ENCODE results near the gene ARRB1. TPM values are rescaled to one million over a fixed set of nuclear protein-coding genes. Genes with fewer than 3 reads are reported as not detected.

Gene ARRB1
- total RNA-seq, 4 donors from 2014 or later: 15.7 to 44.7 (median 27.7) TPM

- no peak overlapping the region for H3K4me3 ChIP-seq (replicated peaks in 1 of 3)
- H3K36me3 ChIP-seq: no peaks in the 10 kb centered on the region
- no peaks in the 10 kb centered on the region for H3K4me1 ChIP-seq
- no peaks in the 10 kb centered on the region for H3K9me3 ChIP-seq
- intact Hi-C loops (cut with DNase I): no loop called here
- no peak overlapping the region for H3K27ac ChIP-seq
- 88 to 93% methylated on average over 4 of the region's 4 CpGs for WGBS, 2 donors
- no peaks in the 10 kb centered on the region for H3K27me3 ChIP-seq
- DNase-seq: no peak
- TF ChIP-seq POLR2A (IDR thresholded peaks at IDR 0.05) (no peak), CTCF (IDR thresholded peaks at IDR 0.05) (no peak)
Measured at GRCh38 chr11:75262436-75262835, 89.0 kb downstream of the ARRB1 start.

- WGBS, 2 donors: 74 to 92% methylated on average over 3 to 6 of the region's 6 CpGs
- DNase-seq: no peak
- intact Hi-C loops (cut with DNase I): no loop called here
- H3K9me3 ChIP-seq: no peaks in the 10 kb centered on the region
- H3K4me1 ChIP-seq: no peaks in the 10 kb centered on the region
- no peak overlapping the region for H3K27ac ChIP-seq
- TF ChIP-seq POLR2A (IDR thresholded peaks at IDR 0.05): no peak
- H3K36me3 ChIP-seq: no peaks in the 10 kb centered on the region
- no peaks in the 10 kb centered on the region for H3K27me3 ChIP-seq
- H3K4me3 ChIP-seq (replicated peaks in 1 of 3): no peak overlapping the region
Measured at GRCh38 chr11:75261902-75262361, 89.5 kb downstream of the ARRB1 start.

- DNase-seq: no peak
- no peaks in the 10 kb centered on the region for H3K27me3 ChIP-seq
- no peaks in the 10 kb centered on the region for H3K36me3 ChIP-seq
- TF ChIP-seq CTCF (IDR thresholded peaks at IDR 0.05): no peak
- no peak for TF ChIP-seq POLR2A (IDR thresholded peaks at IDR 0.05)
- no peak overlapping the region for H3K27ac ChIP-seq
- intact Hi-C loops (cut with DNase I): no loop called here
- no peaks in the 10 kb centered on the region for H3K9me3 ChIP-seq
- H3K4me1 ChIP-seq: no peaks in the 10 kb centered on the region
- H3K4me3 ChIP-seq (replicated peaks in 1 of 3): no peak overlapping the region
- WGBS, 2 donors: 58 to 67% methylated on average over 10 of the region's 10 CpGs
Measured at GRCh38 chr11:75260396-75261170, 90.9 kb downstream of the ARRB1 start.

DNA sequence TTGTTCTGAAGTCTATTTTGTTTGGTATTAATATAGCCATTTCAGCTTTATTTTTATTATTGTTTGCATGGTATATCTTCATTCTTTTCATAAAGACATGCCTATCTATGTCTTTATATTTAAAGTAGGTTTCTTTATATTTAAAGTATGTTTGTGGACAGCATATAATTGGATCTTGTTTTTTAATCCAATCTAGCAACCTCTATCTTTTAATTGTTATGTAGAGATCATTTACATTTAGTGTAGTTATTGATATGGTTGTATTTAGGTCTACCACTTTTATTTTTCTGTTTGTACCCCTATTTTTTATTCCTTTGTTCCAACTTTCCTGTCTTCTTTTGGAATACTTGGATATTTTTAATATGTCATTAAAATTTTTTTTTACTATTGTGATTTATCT lies 97.1 kb downstream of the ARRB1 start:
- Histone ChIP-seq H3K4me3 (replicated peaks in 1 of 3) (no peak overlapping the region), H3K4me1 (no peaks in the 10 kb centered on the region), H3K9me3 (no peaks in the 10 kb centered on the region), H3K27me3 (no peaks in the 10 kb centered on the region), H3K36me3 (no peaks in the 10 kb centered on the region), H3K27ac (no peak overlapping the region)
- intact Hi-C loops (cut with DNase I): no loop called here
- TF ChIP-seq POLR2A (IDR thresholded peaks at IDR 0.05) (no peak), CTCF (IDR thresholded peaks at IDR 0.05) (no peak)
- DNase-seq: no peak

DNA sequence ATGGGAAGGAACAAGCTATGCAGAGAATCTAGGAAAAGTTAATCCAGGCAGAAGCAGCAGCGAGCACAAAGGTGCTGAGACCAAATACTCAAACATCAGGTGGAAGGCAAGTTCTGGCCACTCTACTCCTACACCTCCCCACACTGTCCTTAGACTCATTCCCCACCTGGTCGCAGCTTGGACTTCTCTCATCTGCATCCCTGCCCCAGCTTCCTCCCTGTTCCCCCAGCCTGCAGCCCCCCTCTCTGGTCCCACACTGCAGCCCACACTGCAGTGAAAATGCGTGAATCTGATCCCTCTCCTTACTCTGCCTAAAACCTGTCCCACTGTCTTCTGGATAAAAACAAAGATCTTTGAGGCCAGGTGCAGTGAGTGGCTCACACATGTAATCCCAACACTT lies 101.8 kb downstream of the ARRB1 start:
- no peaks in the 10 kb centered on the region for H3K9me3 ChIP-seq
- TF ChIP-seq POLR2A (IDR thresholded peaks at IDR 0.05): no peak
- TF ChIP-seq CTCF (IDR thresholded peaks at IDR 0.05): no peak
- H3K4me3 ChIP-seq (replicated peaks in 1 of 3): no peak overlapping the region
- H3K27me3 ChIP-seq: no peaks in the 10 kb centered on the region
- DNase-seq: no peak
- no peaks in the 10 kb centered on the region for H3K4me1 ChIP-seq
- intact Hi-C loops (cut with DNase I): loop anchor here (5.0 to 10.0 kb wide), 3 partner anchors 107 to 322 kb away; no protein-coding TSS in a partner anchor
- WGBS, 2 donors: 40 to 51% methylated on average over 3 of the region's 3 CpGs
- H3K27ac ChIP-seq: no peak overlapping the region
- H3K36me3 ChIP-seq: no peaks in the 10 kb centered on the region

All from thyroid gland (tissue), 4 donors.